Measurements from ENCODE around the gene CCR2.

CCR2 gene

DNA sequence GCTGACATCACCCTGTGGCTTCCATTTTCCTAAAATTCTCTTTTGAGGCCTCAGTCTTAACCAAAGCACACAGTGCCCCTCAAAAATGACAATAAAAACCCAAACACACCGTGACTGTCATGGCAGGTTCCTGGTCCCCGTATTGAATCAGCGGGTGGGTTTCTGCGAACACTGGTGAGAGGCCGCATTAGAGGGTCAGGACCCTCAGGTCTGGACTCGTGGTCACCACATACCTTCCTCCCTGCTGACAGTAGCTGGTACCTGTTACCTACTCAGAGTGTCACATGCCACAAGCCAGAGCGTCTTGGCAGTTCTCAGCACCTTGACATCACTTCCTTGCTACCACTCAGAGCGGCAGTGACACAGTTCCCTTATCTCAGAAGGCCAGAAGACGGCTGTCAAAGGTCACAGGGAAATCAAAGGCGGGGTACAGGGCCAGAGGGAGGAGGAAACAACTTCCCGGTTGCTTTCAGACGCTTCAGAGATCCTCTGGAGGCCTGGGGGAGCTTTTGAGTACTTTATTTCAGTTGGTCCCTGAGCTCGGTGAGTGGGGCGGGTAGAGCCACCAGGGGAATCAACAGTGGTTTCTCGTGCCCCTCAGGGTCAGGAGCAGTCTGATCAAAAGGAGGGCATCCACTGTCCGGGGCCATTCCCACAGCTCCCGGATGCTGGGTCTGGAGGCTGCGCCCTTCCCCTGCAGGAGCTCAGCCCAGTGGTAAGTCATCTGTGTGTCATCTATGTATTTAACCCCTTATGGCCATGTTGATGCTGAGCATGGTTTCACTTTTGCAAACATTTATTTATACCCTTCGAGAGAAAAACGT, 53.1 kb downstream of the CCR2 start, which contains the start of the genes CCR5AS and CCRL2:
CCR5AS (minus strand) TSS at position 279 of the 824 bp plus-strand sequence.
CCRL2 (plus strand) TSS at position 472 of the 824 bp plus-strand sequence. CDS start 821 bp downstream, outside the sequence.
- no peak for DNase-seq

DNA sequence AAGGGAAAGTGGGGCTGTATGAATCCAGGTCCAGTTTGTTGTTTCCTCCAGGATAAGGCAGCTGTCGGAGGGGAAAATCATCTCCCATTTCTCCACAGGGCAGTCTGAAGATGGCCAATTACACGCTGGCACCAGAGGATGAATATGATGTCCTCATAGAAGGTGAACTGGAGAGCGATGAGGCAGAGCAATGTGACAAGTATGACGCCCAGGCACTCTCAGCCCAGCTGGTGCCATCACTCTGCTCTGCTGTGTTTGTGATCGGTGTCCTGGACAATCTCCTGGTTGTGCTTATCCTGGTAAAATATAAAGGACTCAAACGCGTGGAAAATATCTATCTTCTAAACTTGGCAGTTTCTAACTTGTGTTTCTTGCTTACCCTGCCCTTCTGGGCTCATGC, 54.1 kb downstream of the CCR2 start:
- no peak for DNase-seq

DNA sequence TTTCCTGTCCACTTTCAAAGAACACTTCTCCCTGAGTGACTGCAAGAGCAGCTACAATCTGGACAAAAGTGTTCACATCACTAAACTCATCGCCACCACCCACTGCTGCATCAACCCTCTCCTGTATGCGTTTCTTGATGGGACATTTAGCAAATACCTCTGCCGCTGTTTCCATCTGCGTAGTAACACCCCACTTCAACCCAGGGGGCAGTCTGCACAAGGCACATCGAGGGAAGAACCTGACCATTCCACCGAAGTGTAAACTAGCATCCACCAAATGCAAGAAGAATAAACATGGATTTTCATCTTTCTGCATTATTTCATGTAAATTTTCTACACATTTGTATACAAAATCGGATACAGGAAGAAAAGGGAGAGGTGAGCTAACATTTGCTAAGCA, 54.9 kb downstream of the CCR2 start:
- no peak for DNase-seq

DNA sequence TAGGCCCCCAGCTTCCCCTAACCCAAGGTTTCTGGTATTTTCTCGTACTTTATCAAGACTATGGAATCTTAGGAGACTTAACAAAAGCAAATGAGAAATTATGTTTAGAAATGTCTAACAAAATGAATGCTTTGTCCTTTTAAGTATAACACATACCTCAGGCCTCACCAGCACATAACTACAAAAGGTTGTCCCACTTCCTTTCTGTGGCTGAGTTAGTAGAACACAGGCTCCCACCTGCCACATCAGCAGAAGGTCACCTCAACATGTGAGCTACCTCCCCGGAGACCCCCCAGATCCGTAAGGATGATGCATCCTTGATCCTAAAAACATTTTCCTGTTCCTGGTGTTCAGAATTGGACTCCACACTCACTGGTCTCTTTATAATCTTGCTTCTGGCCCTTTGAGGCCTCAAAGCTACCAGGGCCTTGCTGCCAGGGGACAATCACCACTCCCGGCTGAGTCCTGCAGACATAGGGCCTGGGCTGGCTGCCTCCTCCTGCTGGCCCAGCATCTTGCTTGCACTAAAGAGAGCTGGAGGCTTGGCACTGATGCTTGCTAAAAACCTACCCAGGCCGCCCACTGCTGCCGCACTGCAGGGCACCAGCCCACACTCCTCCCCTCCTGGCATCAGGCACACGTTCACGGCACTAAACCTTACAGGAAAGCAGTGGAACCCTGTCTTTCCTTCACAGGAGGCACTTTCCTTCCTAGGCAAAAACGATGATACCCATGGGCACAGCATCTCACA, 56.0 kb downstream of the CCR2 start:
- DNase-seq, result no peak

Measured in NK-92 treated with Interleukin-12 subunit alpha and Interleukin-12 subunit beta, amount 100 ng/mL, for 24 hours (cell line).